ENCODE results near the gene TRIP12. TPM values are rescaled to one million over a fixed set of nuclear protein-coding genes. Genes with fewer than 3 reads are reported as not detected.

TRIP12 gene
- total and polyA plus RNA-seq, 2 of the 13 experiments (the other 11 are each of a cell fraction or from before 2014, with no cell fraction given): 72.1 to 153 TPM

GRCh38 chr2:229921892-229922448, at the start of gene TRIP12 (continued):
- TF ChIP-seq HMGXB3 (CRISPR knock-in tag; IDR thresholded peaks at IDR 0.05; ENCODE audit: borderline replicate concordance): no peak
- TF ChIP-seq SOX5 (CRISPR knock-in tag; IDR thresholded peaks at IDR 0.05; ENCODE audit: borderline replicate concordance): peak; percentile 10; the same call in 1 of the 2 replicates
- peak; percentile 77 for TF ChIP-seq HIVEP1 (CRISPR knock-in tag; IDR thresholded peaks at IDR 0.05)
- TF ChIP-seq, protein P1, sequence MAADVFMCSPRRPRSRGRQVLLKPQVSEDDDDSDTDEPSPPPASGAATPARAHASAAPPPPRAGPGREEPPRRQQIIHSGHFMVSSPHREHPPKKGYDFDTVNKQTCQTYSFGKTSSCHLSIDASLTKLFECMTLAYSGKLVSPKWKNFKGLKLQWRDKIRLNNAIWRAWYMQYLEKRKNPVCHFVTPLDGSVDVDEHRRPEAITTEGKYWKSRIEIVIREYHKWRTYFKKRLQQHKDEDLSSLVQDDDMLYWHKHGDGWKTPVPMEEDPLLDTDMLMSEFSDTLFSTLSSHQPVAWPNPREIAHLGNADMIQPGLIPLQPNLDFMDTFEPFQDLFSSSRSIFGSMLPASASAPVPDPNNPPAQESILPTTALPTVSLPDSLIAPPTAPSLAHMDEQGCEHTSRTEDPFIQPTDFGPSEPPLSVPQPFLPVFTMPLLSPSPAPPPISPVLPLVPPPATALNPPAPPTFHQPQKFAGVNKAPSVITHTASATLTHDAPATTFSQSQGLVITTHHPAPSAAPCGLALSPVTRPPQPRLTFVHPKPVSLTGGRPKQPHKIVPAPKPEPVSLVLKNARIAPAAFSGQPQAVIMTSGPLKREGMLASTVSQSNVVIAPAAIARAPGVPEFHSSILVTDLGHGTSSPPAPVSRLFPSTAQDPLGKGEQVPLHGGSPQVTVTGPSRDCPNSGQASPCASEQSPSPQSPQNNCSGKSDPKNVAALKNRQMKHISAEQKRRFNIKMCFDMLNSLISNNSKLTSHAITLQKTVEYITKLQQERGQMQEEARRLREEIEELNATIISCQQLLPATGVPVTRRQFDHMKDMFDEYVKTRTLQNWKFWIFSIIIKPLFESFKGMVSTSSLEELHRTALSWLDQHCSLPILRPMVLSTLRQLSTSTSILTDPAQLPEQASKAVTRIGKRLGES (CRISPR knock-in tag; IDR thresholded peaks at IDR 0.05; ENCODE audit: borderline replicate concordance): no peak; the same call in 1 of the 2 replicates
- peak; percentile 63; the same call in 1 of the 2 replicates for TF ChIP-seq ZBTB34 (CRISPR knock-in tag; IDR thresholded peaks at IDR 0.05)
- TF ChIP-seq ZHX2 (IDR thresholded peaks at IDR 0.05; ENCODE audit: low read depth): peak; percentile 22; the same call in 1 of the 2 replicates
- TF ChIP-seq ZHX2 (CRISPR knock-in tag; IDR thresholded peaks at IDR 0.05; ENCODE audit: borderline replicate concordance): no peak
- TF ChIP-seq SNAI1 (CRISPR knock-in tag; IDR thresholded peaks at IDR 0.05; ENCODE audit: borderline replicate concordance): 0 out of 2 replicates have a peak, but pooled peaks have one; percentile 38
- peak; percentile 60; the same call in 1 of the 2 replicates for TF ChIP-seq TBX2 (CRISPR knock-in tag; IDR thresholded peaks at IDR 0.05; ENCODE audit: borderline replicate concordance)
- TF ChIP-seq GATAD2A (CRISPR knock-in tag; IDR thresholded peaks at IDR 0.05): peak; percentile 73
- TF ChIP-seq KMT2B (CRISPR knock-in tag; IDR thresholded peaks at IDR 0.05): peak; percentile 76
- 0 out of 2 replicates have a peak, but pooled peaks have one; percentile 18 for TF ChIP-seq MYNN (CRISPR knock-in tag; IDR thresholded peaks at IDR 0.05; ENCODE audit: low read depth)
- TF ChIP-seq NR2F2 (IDR thresholded peaks at IDR 0.05; ENCODE audit: borderline replicate concordance, low read depth): peak; percentile 86
- TF ChIP-seq ZNF317 (CRISPR knock-in tag; IDR thresholded peaks at IDR 0.05): peak; percentile 70; the same call in 1 of the 2 replicates
